Bronchial epithelial cell (primary cell): ENCODE measurements around the gene ATN1. TPM values are rescaled to one million over a fixed set of nuclear protein-coding genes. Genes with fewer than 3 reads are reported as not detected.

ENCODE experiments used
- DNase-seq: peaks from one replicate; pipeline ENCODE4 v3.0.0-alpha.2; 2010; ENCODE audit warnings: low read depth
- FAIRE-seq: peaks from 2 replicates; lab custom pipeline; 2011; peaks lifted over from hg19 to GRCh38; lab: Jason Lieb, UNC
- H3K27me3 ChIP-seq: 2 replicates; pipeline ENCODE4 v1.5.1; 2011; ENCODE audit warnings: low read length; ENCODE audit not compliant: control insufficient read depth, insufficient read depth
- H3K36me3 ChIP-seq: 2 replicates; pipeline ENCODE4 v1.5.1; 2011; ENCODE audit warnings: low read length; ENCODE audit not compliant: control insufficient read depth, insufficient read depth
- H3K4me3 ChIP-seq: 2 replicates; pipeline ENCODE4 v1.5.1; 2011; ENCODE audit warnings: mild to moderate bottlenecking, low read depth, low read length, control low read depth
- CTCF ChIP-seq: IDR thresholded peaks from 2 replicates; pipeline ENCODE4 v1.5.1; 2011; ENCODE audit warnings: mild to moderate bottlenecking, moderate library complexity, low read length, control low read depth, inconsistent platforms; ENCODE audit not compliant: insufficient read depth, severe bottlenecking
- total RNA-seq: library from RNA; depleted of rRNA; stranded (reverse); fragments of >200 nt; gene quantifications from 2 replicates; pipeline ENCODE4 v1.2.1, GENCODE V29; 2014

ATN1 gene
- total RNA-seq, 1 donor from 2014 or later = 7.1 TPM

- FAIRE-seq (no peak), DNase-seq (no peak)
- TF ChIP-seq CTCF = no peak
- H3K4me3 ChIP-seq = no peak overlapping the region
- peaks cover 8% of the 10 kb centered on the region for H3K36me3 ChIP-seq
- H3K27me3 ChIP-seq = no peaks in the 10 kb centered on the region
Observed at GRCh38 chr12:6953442-6954315, 25.9 kb downstream of the ATN1 start.

- H3K27me3 ChIP-seq = no peaks in the 10 kb centered on the region
- no peak for DNase-seq
- H3K36me3 ChIP-seq = peaks cover 8% of the 10 kb centered on the region
- FAIRE-seq = no peak
- no peak overlapping the region for H3K4me3 ChIP-seq
- no peak for TF ChIP-seq CTCF
Observed at GRCh38 chr12:6954316-6955107, 26.8 kb downstream of the ATN1 start.

DNA sequence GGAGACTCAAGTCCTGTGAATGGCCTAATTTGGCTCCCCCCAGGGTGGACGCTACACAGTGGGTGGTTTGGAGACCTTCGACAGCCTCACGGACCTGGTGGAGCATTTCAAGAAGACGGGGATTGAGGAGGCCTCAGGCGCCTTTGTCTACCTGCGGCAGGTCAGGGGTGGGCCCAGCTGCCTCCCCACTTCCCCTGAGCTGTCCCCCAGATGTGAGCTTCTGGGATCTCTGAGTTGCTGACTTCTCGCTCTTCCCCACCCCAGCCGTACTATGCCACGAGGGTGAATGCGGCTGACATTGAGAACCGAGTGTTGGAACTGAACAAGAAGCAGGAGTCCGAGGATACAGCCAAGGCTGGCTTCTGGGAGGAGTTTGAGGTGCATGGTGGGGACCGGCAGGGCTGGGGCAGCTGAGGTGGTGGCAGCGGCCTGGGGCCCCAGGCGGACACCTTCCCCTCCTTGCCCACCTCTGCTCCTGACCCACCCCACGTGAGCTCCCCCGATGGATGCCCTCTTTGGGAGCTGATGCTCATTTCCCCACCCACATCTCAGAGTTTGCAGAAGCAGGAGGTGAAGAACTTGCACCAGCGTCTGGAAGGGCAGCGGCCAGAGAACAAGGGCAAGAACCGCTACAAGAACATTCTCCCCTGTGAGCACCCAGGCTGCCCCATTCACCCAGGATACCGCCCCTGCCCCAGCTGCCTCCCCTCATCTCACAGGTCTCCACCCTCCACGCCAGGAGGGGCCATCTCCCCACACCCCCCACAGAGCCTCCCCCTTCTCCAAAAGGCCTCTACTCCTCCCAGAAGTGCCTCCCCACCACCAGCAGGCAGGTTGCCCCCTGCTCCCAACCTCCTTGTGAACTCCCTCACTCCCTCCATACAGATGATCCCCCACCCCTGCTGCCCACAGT, 27.6 kb downstream of the ATN1 start:
- no peaks in the 10 kb centered on the region for H3K27me3 ChIP-seq
- FAIRE-seq = no peak
- no peak for TF ChIP-seq CTCF
- no peak for DNase-seq
- H3K36me3 ChIP-seq = peaks cover 8% of the 10 kb centered on the region
- no peak overlapping the region for H3K4me3 ChIP-seq

DNA sequence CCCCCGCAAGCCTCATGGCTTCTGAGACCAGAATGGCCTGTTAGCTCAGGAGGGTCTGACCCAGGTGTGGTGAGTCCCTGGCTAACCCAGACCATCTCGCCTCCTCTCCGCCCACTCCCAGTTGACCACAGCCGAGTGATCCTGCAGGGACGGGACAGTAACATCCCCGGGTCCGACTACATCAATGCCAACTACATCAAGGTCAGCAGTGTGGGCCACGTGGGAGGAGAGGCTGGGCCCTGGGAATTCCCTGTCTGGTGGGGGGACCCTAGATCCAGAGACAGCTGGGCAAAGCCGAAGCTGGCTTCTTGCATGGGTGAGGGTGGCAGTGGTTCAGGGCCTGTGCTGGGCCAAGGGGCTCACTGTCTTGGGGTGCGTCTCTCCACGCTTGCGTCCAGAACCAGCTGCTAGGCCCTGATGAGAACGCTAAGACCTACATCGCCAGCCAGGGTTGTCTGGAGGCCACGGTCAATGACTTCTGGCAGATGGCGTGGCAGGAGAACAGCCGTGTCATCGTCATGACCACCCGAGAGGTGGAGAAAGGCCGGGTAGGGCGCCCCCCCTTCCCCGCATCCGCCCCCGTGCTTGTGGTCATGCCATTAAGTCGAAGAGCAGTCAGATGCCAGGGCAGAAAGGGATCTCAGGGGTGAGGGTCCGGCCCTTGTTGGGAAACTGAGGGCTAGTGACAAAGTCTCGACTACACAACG, 28.4 kb downstream of the ATN1 start:
- Histone ChIP-seq H3K36me3 (peaks cover 10% of the 10 kb centered on the region), H3K27me3 (no peaks in the 10 kb centered on the region), H3K4me3 (no peak overlapping the region)
- no peak for TF ChIP-seq CTCF
- DNase-seq (no peak), FAIRE-seq (no peak)

- no peak for DNase-seq
- Histone ChIP-seq H3K4me3 (no peak overlapping the region), H3K27me3 (no peaks in the 10 kb centered on the region), H3K36me3 (peaks cover 8% of the 10 kb centered on the region)
- no peak for TF ChIP-seq CTCF
- no peak for FAIRE-seq
Observed at GRCh38 chr12:6957151-6957701, 29.5 kb downstream of the ATN1 start.
